HepG2 (cell line): Measurements from ENCODE around the gene PCSK5. TPM values are rescaled to one million over a fixed set of nuclear protein-coding genes. Genes with fewer than 3 reads are reported as not detected.

ENCODE experiments used
- ATAC-seq: fragments of 200-7000 bp; cut with Tn5 transposase; 3 replicates; pipeline ENCODE4 v1.9.1; 2020; ENCODE audit warnings: mild to moderate bottlenecking, moderate library complexity
- BruUV-seq: library from RNA; stranded (reverse); fragments of 400-500 nt; replicated peaks from 2 replicates; lab custom pipeline; 2021; lab: Mats Ljungman, UMichigan
- CTCF ChIA-PET: fragments of 300-600 bp; formaldehyde crosslinking; extraction: SDS; loops from one replicate; lab custom pipeline; 2021; ENCODE audit warnings: low total read pairs, inconsistent platforms, low intra/inter-chr PET ratio; lab: Yijun Ruan, JAX
- POLR2A ChIA-PET: fragments of 350-600 bp; sonication (Branson Sonifier 250); formaldehyde crosslinking; loops from one replicate; lab custom pipeline; 2020; ENCODE audit warnings: antibody characterized with exemption, inconsistent platforms; lab: Yijun Ruan, JAX
- DNase-seq: peaks from one replicate; pipeline ENCODE4 v3.0.0-alpha.2; 2015; ENCODE audit warnings: low spot score
- FAIRE-seq: peaks from 3 replicates; lab custom pipeline; 2011; peaks lifted over from hg19 to GRCh38; lab: Jason Lieb, UNC
- H2AFZ ChIP-seq: one replicate; pipeline ENCODE4 v1.6.1; 2011; ENCODE audit warnings: low read length, inconsistent platforms
- H3K27ac ChIP-seq: fragments of 300-600 bp; 3 replicates; pipeline ENCODE4 v1.8.0; 2011; ENCODE audit warnings: mixed run types, mild to moderate bottlenecking, mixed read lengths, low read length, inconsistent platforms; ENCODE audit not compliant: insufficient read depth; ENCODE audit errors: extremely low read length
- H3K27me3 ChIP-seq, 2 experiments: fragments of 200-600 bp in 1 of 2; 2 replicates in 1 of 2; 3 replicates in 1 of 2; pipeline versions ENCODE4 v1.6.0 to v1.8.0; 2011; ENCODE audit warnings: low read length in 2 of 2, mild to moderate bottlenecking in 2 of 2, moderate library complexity in 2 of 2, inconsistent platforms in 1 of 2; ENCODE audit not compliant: insufficient read depth in 2 of 2, control insufficient read depth in 1 of 2
- H3K36me3 ChIP-seq, 2 experiments: fragments of 200-600 bp in 1 of 2; replicated peaks in 1 of 2; 2 replicates in 1 of 2; 3 replicates in 1 of 2; pipeline versions ENCODE4 v1.5.1 to v1.8.0; 2011; ENCODE audit warnings: low read length in 2 of 2, inconsistent platforms in 1 of 2; ENCODE audit not compliant: insufficient read depth in 2 of 2, control insufficient read depth in 1 of 2
- H3K4me1 ChIP-seq: 2 replicates; pipeline ENCODE4 v1.5.1; 2012; ENCODE audit warnings: low read length, inconsistent platforms; ENCODE audit not compliant: insufficient read depth
- H3K4me2 ChIP-seq: 2 replicates; pipeline ENCODE4 v1.6.0; 2011; ENCODE audit warnings: low read depth, low read length, inconsistent platforms
- H3K4me3 ChIP-seq, 3 experiments: fragments of 200-600 bp in 1 of 3; sonication (generic), shearing (Covaris generic) in 1 of 3; replicated peaks in 1 of 3; 2 replicates each; pipeline ENCODE4 v1.5.1; 2011 to 2016; ENCODE audit warnings: low read length in 3 of 3, inconsistent platforms in 2 of 3, low read depth in 2 of 3, mild to moderate bottlenecking in 2 of 3, control low read depth in 1 of 3, mixed read lengths in 1 of 3; ENCODE audit not compliant: insufficient read depth in 1 of 3
- H3K79me2 ChIP-seq: one replicate; pipeline ENCODE4 v1.6.1; 2011; ENCODE audit warnings: low read length, inconsistent platforms; ENCODE audit not compliant: insufficient read depth
- H3K9ac ChIP-seq: 2 replicates; pipeline ENCODE4 v1.6.0; 2011; ENCODE audit warnings: mild to moderate bottlenecking, low read depth, low read length, inconsistent platforms; ENCODE audit not compliant: insufficient read depth
- H3K9me3 ChIP-seq: 2 replicates; pipeline ENCODE4 v1.5.1; 2012; ENCODE audit warnings: mild to moderate bottlenecking, low read length
- H4K20me1 ChIP-seq: 2 replicates; pipeline ENCODE4 v1.6.0; 2011; ENCODE audit warnings: inconsistent platforms, mild to moderate bottlenecking, low read length, moderate library complexity; ENCODE audit not compliant: insufficient read depth
- CEBPB ChIP-seq: IDR thresholded peaks from 2 replicates; pipeline ENCODE4 v1.6.1; 2011; ENCODE audit warnings: low read depth, low read length, improper control_type of control experiment, borderline replicate concordance
- KDM2A ChIP-seq: sonication (generic); formaldehyde crosslinking; IDR thresholded peaks from 2 replicates; pipeline ENCODE4 v1.4.0; 2020; ENCODE audit warnings: low read depth, missing genetic modification reagents, borderline replicate concordance
- MED8 ChIP-seq: sonication (generic); formaldehyde crosslinking; IDR thresholded peaks from 2 replicates; pipeline ENCODE4 v1.8.1; 2023; ENCODE audit warnings: mild to moderate bottlenecking, missing genetic modification reagents; ENCODE audit not compliant: insufficient replicate concordance
- RAD51 ChIP-seq: fragments of 450-650 bp; IDR thresholded peaks from 2 replicates; pipeline ENCODE4 v1.6.1; 2016; ENCODE audit warnings: borderline replicate concordance
- ZNF350 ChIP-seq: sonication (generic); formaldehyde crosslinking; IDR thresholded peaks from 2 replicates; pipeline ENCODE4 v1.4.0; 2020; ENCODE audit warnings: mild to moderate bottlenecking, low read depth, missing genetic modification reagents, borderline replicate concordance
- ZSCAN20 ChIP-seq: sonication (generic); formaldehyde crosslinking; IDR thresholded peaks from 2 replicates; pipeline ENCODE4 v1.4.0; 2020; ENCODE audit warnings: missing genetic modification reagents, mild to moderate bottlenecking, borderline replicate concordance
- WGBS: methylation state at CpG from one replicate; pipeline ENCODE4 v1.1.6; 2017; ENCODE audit warnings: low lambda C conversion rate; 5-methylcytosine and 5-hydroxymethylcytosine counted together
- in situ Hi-C: cut with HindIII; loops from 2 replicates; pipeline ENCODE4 v1.10.0; 2017; ENCODE audit warnings: low pct_unique_long_range_greater_than_20kb; ENCODE audit not compliant: extremely low pct_ligation_motif_present
- intact Hi-C: fragments of 100-400 bp; cut with micrococcal nuclease; formaldehyde crosslinking; loops from one replicate; pipeline ENCODE4 v1.10.0; 2022; ENCODE audit not compliant: unreplicated experiment
- polyA plus RNA-seq, 8 experiments: library from polyadenylated mRNA; depleted of rRNA in 3 of 8; stranded (reverse) in 7 of 8; unstranded in 1 of 8; fragments of >200 nt; fragmentation: Illumina TruSeq in 4 of 8; extraction: Trizol in 4 of 8; gene quantifications; 2 replicates each; pipeline versions ENCODE4 v1.2.1 to v1.2.3, GENCODE V29; 2011 to 2016; ENCODE audit warnings: low read depth in 4 of 8, missing spikeins in 1 of 8, mixed read lengths in 1 of 8; ENCODE audit not compliant: insufficient read depth in 1 of 8
- total RNA-seq, 5 experiments: library from RNA; depleted of rRNA; stranded (reverse); fragments of >200 nt; fragmentation: Illumina TruSeq; extraction: Trizol; gene quantifications; 2 replicates each; pipeline ENCODE4 v1.2.3, GENCODE V29; 2016; ENCODE audit warnings: low read depth in 1 of 5
- TF ChIP-seq, protein P1 (sequence below): IDR thresholded peaks from 2 replicates; pipeline ENCODE4 v1.6.1; 2016; ENCODE audit warnings: low read depth
- TF ChIP-seq, protein P2 (sequence below): IDR thresholded peaks from 2 replicates; pipeline ENCODE4 v1.6.1; 2016; ENCODE audit warnings: missing genetic modification reagents, missing compliant biosample characterization
- TF ChIP-seq, protein P3 (sequence below): IDR thresholded peaks from 2 replicates; pipeline ENCODE4 v1.6.1; 2016; ENCODE audit warnings: low read depth, control low read depth
- TF ChIP-seq, protein P4 (sequence below): sonication (generic); formaldehyde crosslinking; IDR thresholded peaks from 2 replicates; pipeline ENCODE4 v1.4.0; 2020; ENCODE audit warnings: missing genetic modification reagents

The PCSK5 gene
- total and polyA plus RNA-seq, 2 of the 13 experiments (the other 11 are each of a cell fraction or from before 2014, with no cell fraction given), result 0.55 to 0.66 TPM

DNA sequence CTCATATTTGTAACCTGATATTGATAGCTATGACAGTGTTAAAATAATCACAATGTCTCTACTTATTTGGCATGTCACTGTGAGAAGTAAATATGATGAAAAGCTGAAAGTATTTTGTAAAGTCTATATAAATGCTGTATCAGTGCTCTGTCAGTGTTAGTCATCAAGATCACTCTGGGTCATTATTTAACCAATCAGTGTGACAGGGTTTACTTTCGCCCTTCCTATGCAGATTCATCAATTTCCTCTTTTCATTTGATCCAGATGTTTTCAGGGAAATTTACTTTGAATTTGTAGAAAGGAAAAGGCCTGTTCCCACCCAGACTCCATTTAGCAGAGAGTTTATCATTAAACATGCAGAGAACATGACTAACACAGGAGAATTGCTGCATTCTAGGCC, 9.9 kb upstream of the PCSK5 start:
- no TSS peak for BruUV-seq
- H3K27me3 ChIP-seq, result no peaks in the 10 kb centered on the region
- DNase-seq, result no peak
- 4% methylated on average over 1 of the region's 1 CpG for WGBS
- H3K9ac ChIP-seq, result no peak overlapping the region
- H2AFZ ChIP-seq, result no peak overlapping the region
- ChIA-PET CTCF (no interaction called here), POLR2A (no interaction called here)
- no peak overlapping the region for H3K4me2 ChIP-seq
- ATAC-seq, result no peak
- no peaks in the 10 kb centered on the region for H4K20me1 ChIP-seq
- in situ Hi-C loops (no loop called here), intact Hi-C loops (no loop called here)
- no peak overlapping the region for H3K27ac ChIP-seq
- no peak overlapping the region for H3K4me3 ChIP-seq
- FAIRE-seq, result no peak
- H3K9me3 ChIP-seq, result no peaks in the 10 kb centered on the region
- TF ChIP-seq, protein P1, sequence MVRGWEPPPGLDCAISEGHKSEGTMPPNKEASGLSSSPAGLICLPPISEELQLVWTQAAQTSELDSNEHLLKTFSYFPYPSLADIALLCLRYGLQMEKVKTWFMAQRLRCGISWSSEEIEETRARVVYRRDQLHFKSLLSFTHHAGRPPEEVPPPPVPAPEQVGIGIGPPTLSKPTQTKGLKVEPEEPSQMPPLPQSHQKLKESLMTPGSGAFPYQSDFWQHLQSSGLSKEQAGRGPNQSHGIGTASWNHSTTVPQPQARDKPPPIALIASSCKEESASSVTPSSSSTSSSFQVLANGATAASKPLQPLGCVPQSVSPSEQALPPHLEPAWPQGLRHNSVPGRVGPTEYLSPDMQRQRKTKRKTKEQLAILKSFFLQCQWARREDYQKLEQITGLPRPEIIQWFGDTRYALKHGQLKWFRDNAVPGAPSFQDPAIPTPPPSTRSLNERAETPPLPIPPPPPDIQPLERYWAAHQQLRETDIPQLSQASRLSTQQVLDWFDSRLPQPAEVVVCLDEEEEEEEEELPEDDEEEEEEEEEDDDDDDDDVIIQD (CRISPR knock-in tag), result no peak
- no peaks in the 10 kb centered on the region for H3K79me2 ChIP-seq
- H3K36me3 ChIP-seq, result no peaks in the 10 kb centered on the region
- no peaks in the 10 kb centered on the region for H3K4me1 ChIP-seq

DNA sequence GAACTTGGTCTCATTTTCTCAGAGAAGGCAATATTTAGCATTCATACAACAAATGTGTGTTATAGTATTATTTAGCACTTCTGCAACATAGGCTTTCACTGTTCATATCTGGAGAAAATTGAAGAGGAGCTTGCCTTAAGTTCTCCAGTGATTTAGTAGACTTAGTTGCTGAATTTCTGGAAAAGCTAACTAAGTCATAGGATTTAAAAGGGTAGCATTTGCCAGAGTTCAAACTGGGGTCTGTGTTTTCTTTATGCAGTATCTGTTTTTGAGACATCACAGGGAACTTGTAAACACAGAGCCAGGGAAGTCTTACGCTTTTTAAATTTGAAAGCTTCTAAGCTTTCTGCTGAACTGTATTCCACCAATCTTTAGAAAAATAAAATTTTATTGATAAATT, 8.7 kb upstream of the PCSK5 start:
- Histone ChIP-seq H3K9me3 (no peaks in the 10 kb centered on the region), H3K27ac (no peak overlapping the region), H4K20me1 (no peaks in the 10 kb centered on the region), H3K9ac (no peak overlapping the region), H3K4me1 (no peaks in the 10 kb centered on the region), H3K4me3 (no peak overlapping the region), H3K4me2 (no peak overlapping the region), H3K36me3 (no peaks in the 10 kb centered on the region), H3K27me3 (no peaks in the 10 kb centered on the region), H3K79me2 (no peaks in the 10 kb centered on the region), H2AFZ (no peak overlapping the region)
- WGBS, result 52% methylated on average over 1 of the region's 1 CpG
- ATAC-seq (no peak), DNase-seq (no peak), FAIRE-seq (no peak)
- TF ChIP-seq, protein P2, sequence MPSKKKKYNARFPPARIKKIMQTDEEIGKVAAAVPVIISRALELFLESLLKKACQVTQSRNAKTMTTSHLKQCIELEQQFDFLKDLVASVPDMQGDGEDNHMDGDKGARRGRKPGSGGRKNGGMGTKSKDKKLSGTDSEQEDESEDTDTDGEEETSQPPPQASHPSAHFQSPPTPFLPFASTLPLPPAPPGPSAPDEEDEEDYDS (CRISPR knock-in tag), result no peak
- TF ChIP-seq MED8 (CRISPR knock-in tag) (no peak), ZNF350 (CRISPR knock-in tag) (no peak), CEBPB (no peak), RAD51 (no peak), KDM2A (CRISPR knock-in tag) (no peak), ZSCAN20 (CRISPR knock-in tag) (no peak)
- TF ChIP-seq, protein P3, sequence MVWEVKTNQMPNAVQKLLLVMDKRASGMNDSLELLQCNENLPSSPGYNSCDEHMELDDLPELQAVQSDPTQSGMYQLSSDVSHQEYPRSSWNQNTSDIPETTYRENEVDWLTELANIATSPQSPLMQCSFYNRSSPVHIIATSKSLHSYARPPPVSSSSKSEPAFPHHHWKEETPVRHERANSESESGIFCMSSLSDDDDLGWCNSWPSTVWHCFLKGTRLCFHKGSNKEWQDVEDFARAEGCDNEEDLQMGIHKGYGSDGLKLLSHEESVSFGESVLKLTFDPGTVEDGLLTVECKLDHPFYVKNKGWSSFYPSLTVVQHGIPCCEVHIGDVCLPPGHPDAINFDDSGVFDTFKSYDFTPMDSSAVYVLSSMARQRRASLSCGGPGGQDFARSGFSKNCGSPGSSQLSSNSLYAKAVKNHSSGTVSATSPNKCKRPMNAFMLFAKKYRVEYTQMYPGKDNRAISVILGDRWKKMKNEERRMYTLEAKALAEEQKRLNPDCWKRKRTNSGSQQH (CRISPR knock-in tag), result no peak
- TF ChIP-seq, protein P4, sequence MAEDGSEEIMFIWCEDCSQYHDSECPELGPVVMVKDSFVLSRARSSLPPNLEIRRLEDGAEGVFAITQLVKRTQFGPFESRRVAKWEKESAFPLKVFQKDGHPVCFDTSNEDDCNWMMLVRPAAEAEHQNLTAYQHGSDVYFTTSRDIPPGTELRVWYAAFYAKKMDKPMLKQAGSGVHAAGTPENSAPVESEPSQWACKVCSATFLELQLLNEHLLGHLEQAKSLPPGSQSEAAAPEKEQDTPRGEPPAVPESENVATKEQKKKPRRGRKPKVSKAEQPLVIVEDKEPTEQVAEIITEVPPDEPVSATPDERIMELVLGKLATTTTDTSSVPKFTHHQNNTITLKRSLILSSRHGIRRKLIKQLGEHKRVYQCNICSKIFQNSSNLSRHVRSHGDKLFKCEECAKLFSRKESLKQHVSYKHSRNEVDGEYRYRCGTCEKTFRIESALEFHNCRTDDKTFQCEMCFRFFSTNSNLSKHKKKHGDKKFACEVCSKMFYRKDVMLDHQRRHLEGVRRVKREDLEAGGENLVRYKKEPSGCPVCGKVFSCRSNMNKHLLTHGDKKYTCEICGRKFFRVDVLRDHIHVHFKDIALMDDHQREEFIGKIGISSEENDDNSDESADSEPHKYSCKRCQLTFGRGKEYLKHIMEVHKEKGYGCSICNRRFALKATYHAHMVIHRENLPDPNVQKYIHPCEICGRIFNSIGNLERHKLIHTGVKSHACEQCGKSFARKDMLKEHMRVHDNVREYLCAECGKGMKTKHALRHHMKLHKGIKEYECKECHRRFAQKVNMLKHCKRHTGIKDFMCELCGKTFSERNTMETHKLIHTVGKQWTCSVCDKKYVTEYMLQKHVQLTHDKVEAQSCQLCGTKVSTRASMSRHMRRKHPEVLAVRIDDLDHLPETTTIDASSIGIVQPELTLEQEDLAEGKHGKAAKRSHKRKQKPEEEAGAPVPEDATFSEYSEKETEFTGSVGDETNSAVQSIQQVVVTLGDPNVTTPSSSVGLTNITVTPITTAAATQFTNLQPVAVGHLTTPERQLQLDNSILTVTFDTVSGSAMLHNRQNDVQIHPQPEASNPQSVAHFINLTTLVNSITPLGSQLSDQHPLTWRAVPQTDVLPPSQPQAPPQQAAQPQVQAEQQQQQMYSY (CRISPR knock-in tag), result no peak
- intact Hi-C loops, result no loop called here
- BruUV-seq, result no TSS peak
- CTCF ChIA-PET, result no interaction called here
- in situ Hi-C loops, result no loop called here
- POLR2A ChIA-PET, result no interaction called here
